Loucy (cell line): ENCODE measurements around the gene FPR3.

Source experiments
- H2AFZ ChIP-seq: fragments of 200-600 bp; sonication (generic); 2 replicates; pipeline ENCODE4 v1.6.0; 2016; ENCODE audit warnings: antibody characterized with exemption, mild to moderate bottlenecking, low read length, moderate library complexity
- H3F3A ChIP-seq: fragments of 200-600 bp; 2 replicates; pipeline ENCODE4 v1.6.0; 2016; ENCODE audit warnings: antibody characterized with exemption, low read depth, mild to moderate bottlenecking
- H3K27me3 ChIP-seq: fragments of 200-600 bp; sonication (generic); 2 replicates; pipeline ENCODE4 v1.6.1; 2014; ENCODE audit warnings: low read length, mild to moderate bottlenecking; ENCODE audit not compliant: insufficient read depth, poor library complexity, severe bottlenecking
- H3K36me3 ChIP-seq: fragments of 200-600 bp; sonication (generic); 2 replicates; pipeline ENCODE4 v1.6.1; 2016; ENCODE audit warnings: low read length; ENCODE audit not compliant: insufficient read depth
- H3K4me1 ChIP-seq: fragments of 200-600 bp; sonication (generic); 2 replicates; pipeline ENCODE4 v1.5.1; 2014; ENCODE audit warnings: low read length, mild to moderate bottlenecking; ENCODE audit not compliant: insufficient read depth, poor library complexity, severe bottlenecking
- H3K4me2 ChIP-seq: fragments of 200-600 bp; sonication (generic); 2 replicates; pipeline ENCODE4 v1.6.0; 2014; ENCODE audit warnings: antibody characterized with exemption, low read length, low read depth, mild to moderate bottlenecking; ENCODE audit not compliant: poor library complexity, severe bottlenecking
- H3K4me3 ChIP-seq: fragments of 200-600 bp; sonication (generic); 2 replicates; pipeline ENCODE4 v1.5.1; 2014; ENCODE audit warnings: low read length, mild to moderate bottlenecking, mixed read lengths; ENCODE audit not compliant: poor library complexity, severe bottlenecking
- H3K79me2 ChIP-seq: fragments of 200-600 bp; sonication (generic); 2 replicates; pipeline ENCODE4 v1.6.1; 2014; ENCODE audit warnings: low read length; ENCODE audit not compliant: insufficient read depth
- H3K9ac ChIP-seq: fragments of 200-600 bp; sonication (generic); 2 replicates; pipeline ENCODE4 v1.6.0; 2014; ENCODE audit warnings: mild to moderate bottlenecking, low read depth, low read length, moderate library complexity; ENCODE audit not compliant: poor library complexity, severe bottlenecking
- H3K9me2 ChIP-seq: fragments of 200-600 bp; sonication (generic); replicated peaks from 2 replicates; pipeline ENCODE4 v1.6.1; 2016; ENCODE audit warnings: low read depth, low read length, mixed read lengths
- H3K9me3 ChIP-seq: fragments of 200-600 bp; sonication (generic); 2 replicates; pipeline ENCODE4 v1.6.1; 2014; ENCODE audit warnings: mild to moderate bottlenecking, antibody characterized with exemption, low read length, low read depth; ENCODE audit not compliant: insufficient read depth
- H4K20me1 ChIP-seq: fragments of 200-600 bp; sonication (generic); 2 replicates; pipeline ENCODE4 v1.6.0; 2014; ENCODE audit warnings: antibody characterized with exemption, low read length, mild to moderate bottlenecking; ENCODE audit not compliant: insufficient read depth, poor library complexity, severe bottlenecking
- CTCF ChIP-seq: fragments of 200-600 bp; sonication (generic); conservative IDR thresholded peaks from 2 replicates; pipeline ENCODE4 v1.5.1; 2014; ENCODE audit warnings: mild to moderate bottlenecking, antibody characterized with exemption, low read length
- EZH2phosphoT487 ChIP-seq: fragments of 200-600 bp; IDR thresholded peaks from 2 replicates; pipeline ENCODE4 v1.6.1; 2018; ENCODE audit warnings: antibody characterized with exemption, mild to moderate bottlenecking, moderate library complexity, borderline replicate concordance

The FPR3 gene

GRCh38 chr19:51777570-51778462 lies 17.1 kb upstream of the FPR3 start:
- H3K27me3 ChIP-seq: no peaks in the 10 kb centered on the region
- H3K9ac ChIP-seq: no peak overlapping the region
- H3K4me1 ChIP-seq: no peaks in the 10 kb centered on the region
- peak overlapping the region; percentile 89 for H2AFZ ChIP-seq
- TF ChIP-seq EZH2phosphoT487 (no peak), CTCF (peak; percentile 76)
- H3K4me2 ChIP-seq: no peak overlapping the region
- H3K9me3 ChIP-seq: no peaks in the 10 kb centered on the region
- no peaks in the 10 kb centered on the region for H3K36me3 ChIP-seq
- no peaks in the 10 kb centered on the region for H3K79me2 ChIP-seq
- H4K20me1 ChIP-seq: no peaks in the 10 kb centered on the region
- H3K4me3 ChIP-seq: no peak overlapping the region
- H3K9me2 ChIP-seq: no peaks in the 10 kb centered on the region
- H3F3A ChIP-seq: no peaks in the 10 kb centered on the region

GRCh38 chr19:51779181-51779580 lies 15.8 kb upstream of the FPR3 start:
- H3K27me3 ChIP-seq: no peaks in the 10 kb centered on the region
- no peaks in the 10 kb centered on the region for H3K4me1 ChIP-seq
- no peaks in the 10 kb centered on the region for H3F3A ChIP-seq
- H3K4me2 ChIP-seq: no peak overlapping the region
- no peaks in the 10 kb centered on the region for H3K79me2 ChIP-seq
- no peaks in the 10 kb centered on the region for H3K9me3 ChIP-seq
- no peak overlapping the region for H3K4me3 ChIP-seq
- no peaks in the 10 kb centered on the region for H3K9me2 ChIP-seq
- H4K20me1 ChIP-seq: no peaks in the 10 kb centered on the region
- no peak overlapping the region for H3K9ac ChIP-seq
- no peaks in the 10 kb centered on the region for H3K36me3 ChIP-seq
- H2AFZ ChIP-seq: no peak overlapping the region
- TF ChIP-seq EZH2phosphoT487: no peak
- no peak for TF ChIP-seq CTCF

GRCh38 chr19:51779703-51780102 lies 15.3 kb upstream of the FPR3 start:
- no peak overlapping the region for H3K4me3 ChIP-seq
- no peak for TF ChIP-seq CTCF
- TF ChIP-seq EZH2phosphoT487: no peak
- no peaks in the 10 kb centered on the region for H3K79me2 ChIP-seq
- no peak overlapping the region for H2AFZ ChIP-seq
- no peaks in the 10 kb centered on the region for H3F3A ChIP-seq
- H3K9me2 ChIP-seq: no peaks in the 10 kb centered on the region
- H3K4me1 ChIP-seq: no peaks in the 10 kb centered on the region
- H4K20me1 ChIP-seq: no peaks in the 10 kb centered on the region
- H3K4me2 ChIP-seq: no peak overlapping the region
- no peaks in the 10 kb centered on the region for H3K9me3 ChIP-seq
- H3K9ac ChIP-seq: no peak overlapping the region
- no peaks in the 10 kb centered on the region for H3K27me3 ChIP-seq
- no peaks in the 10 kb centered on the region for H3K36me3 ChIP-seq
